ENCODE measurements around the gene SEC22C.
"Not testable (repeated sequence)": the region's sequence is repeated elsewhere in the genome, so short reads cannot be mapped to it uniquely, and the experiment has no call there.

Gene SEC22C

GRCh38 chr3:42601896-42602581 is 20.3 kb upstream of the SEC22C start:
- H4K20me1 ChIP-seq (ENCODE audit: insufficient read depth) = no peaks in the 10 kb centered on the region
- H3K27ac ChIP-seq = no peak overlapping the region; the same call in 1 of the 2 replicates
- H3K36me3 ChIP-seq (ENCODE audit: insufficient read depth) = no peaks in the 10 kb centered on the region

GRCh38 chr3:42600958-42601675 is 19.4 kb upstream of the SEC22C start:
- H4K20me1 ChIP-seq (ENCODE audit: insufficient read depth) = no peaks in the 10 kb centered on the region
- peak overlapping the region; percentile 78 for H3K4me2 ChIP-seq
- H3K27ac ChIP-seq = peak overlapping the region; percentile 71
- no peaks in the 10 kb centered on the region for H3K36me3 ChIP-seq (ENCODE audit: insufficient read depth)
- H3K4me1 ChIP-seq (ENCODE audit: low read depth, poor library complexity, severe bottlenecking) = peaks cover 24% of the 10 kb centered on the region
- TF ChIP-seq, protein P1, sequence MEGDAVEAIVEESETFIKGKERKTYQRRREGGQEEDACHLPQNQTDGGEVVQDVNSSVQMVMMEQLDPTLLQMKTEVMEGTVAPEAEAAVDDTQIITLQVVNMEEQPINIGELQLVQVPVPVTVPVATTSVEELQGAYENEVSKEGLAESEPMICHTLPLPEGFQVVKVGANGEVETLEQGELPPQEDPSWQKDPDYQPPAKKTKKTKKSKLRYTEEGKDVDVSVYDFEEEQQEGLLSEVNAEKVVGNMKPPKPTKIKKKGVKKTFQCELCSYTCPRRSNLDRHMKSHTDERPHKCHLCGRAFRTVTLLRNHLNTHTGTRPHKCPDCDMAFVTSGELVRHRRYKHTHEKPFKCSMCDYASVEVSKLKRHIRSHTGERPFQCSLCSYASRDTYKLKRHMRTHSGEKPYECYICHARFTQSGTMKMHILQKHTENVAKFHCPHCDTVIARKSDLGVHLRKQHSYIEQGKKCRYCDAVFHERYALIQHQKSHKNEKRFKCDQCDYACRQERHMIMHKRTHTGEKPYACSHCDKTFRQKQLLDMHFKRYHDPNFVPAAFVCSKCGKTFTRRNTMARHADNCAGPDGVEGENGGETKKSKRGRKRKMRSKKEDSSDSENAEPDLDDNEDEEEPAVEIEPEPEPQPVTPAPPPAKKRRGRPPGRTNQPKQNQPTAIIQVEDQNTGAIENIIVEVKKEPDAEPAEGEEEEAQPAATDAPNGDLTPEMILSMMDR (conservative IDR thresholded peaks at IDR 0.05; ENCODE audit: low read depth, low read length) = no peak
- peak overlapping the region; percentile 44; the same call in 1 of the 2 replicates for H2AFZ ChIP-seq (ENCODE audit: low read depth)
- H3K79me2 ChIP-seq (ENCODE audit: insufficient read depth, low read depth) = peaks cover 48% of the 10 kb centered on the region
- no peaks in the 10 kb centered on the region for H3K27me3 ChIP-seq (ENCODE audit: insufficient read depth, low read depth)
- H3K4me3 ChIP-seq (IDR thresholded peaks at IDR 0.05; ENCODE audit: insufficient read depth, low read depth, low read length) = no peak overlapping the region
- peak overlapping the region; percentile 74 for H3K9ac ChIP-seq

More at GRCh38 chr3:42601896-42602581, 20.3 kb upstream of the SEC22C start:
- TF ChIP-seq, protein P1 (conservative IDR thresholded peaks at IDR 0.05; ENCODE audit: low read depth, low read length) = no peak
- H3K4me3 ChIP-seq (IDR thresholded peaks at IDR 0.05; ENCODE audit: insufficient read depth, low read depth, low read length) = no peak overlapping the region
- peaks cover 24% of the 10 kb centered on the region for H3K4me1 ChIP-seq (ENCODE audit: low read depth, poor library complexity, severe bottlenecking)
- peak overlapping the region; percentile 78 for H3K4me2 ChIP-seq
- H3K9ac ChIP-seq = peak overlapping the region; percentile 74; the same call in 1 of the 2 replicates
- H3K79me2 ChIP-seq (ENCODE audit: insufficient read depth, low read depth) = peaks cover 55% of the 10 kb centered on the region
- no peak overlapping the region for H2AFZ ChIP-seq (ENCODE audit: low read depth)
- H3K27me3 ChIP-seq (ENCODE audit: insufficient read depth, low read depth) = no peaks in the 10 kb centered on the region

- Histone ChIP-seq H3K27me3 (ENCODE audit: insufficient read depth, low read depth) (no peaks in the 10 kb centered on the region), H2AFZ (ENCODE audit: low read depth) (peak within 1 kb of the TSS; percentile 64), H3K4me2 (peak within 1 kb of the TSS; percentile 78), H3K4me3 (IDR thresholded peaks at IDR 0.05; ENCODE audit: insufficient read depth, low read depth, low read length) (peak within 1 kb of the TSS; percentile 15), H4K20me1 (ENCODE audit: insufficient read depth) (no peaks in the 10 kb centered on the region), H3K79me2 (ENCODE audit: insufficient read depth, low read depth) (peaks cover 41% of the 10 kb centered on the region), H3K27ac (peak within 1 kb of the TSS; percentile 71), H3K36me3 (ENCODE audit: insufficient read depth) (no peaks in the 10 kb centered on the region), H3K9ac (peak within 1 kb of the TSS; percentile 74), H3K4me1 (ENCODE audit: low read depth, poor library complexity, severe bottlenecking) (peaks cover 29% of the 10 kb centered on the region)
- TF ChIP-seq, protein P1 (conservative IDR thresholded peaks at IDR 0.05; ENCODE audit: low read depth, low read length) = no peak
Observed at GRCh38 chr3:42600111-42600957, 18.6 kb upstream of the SEC22C start, which contains the start of gene NKTR. Gene NKTR, plus strand, starts transcription at chr3:42600686. Its CDS starts 321 bp downstream, at chr3:42601007.

DNA sequence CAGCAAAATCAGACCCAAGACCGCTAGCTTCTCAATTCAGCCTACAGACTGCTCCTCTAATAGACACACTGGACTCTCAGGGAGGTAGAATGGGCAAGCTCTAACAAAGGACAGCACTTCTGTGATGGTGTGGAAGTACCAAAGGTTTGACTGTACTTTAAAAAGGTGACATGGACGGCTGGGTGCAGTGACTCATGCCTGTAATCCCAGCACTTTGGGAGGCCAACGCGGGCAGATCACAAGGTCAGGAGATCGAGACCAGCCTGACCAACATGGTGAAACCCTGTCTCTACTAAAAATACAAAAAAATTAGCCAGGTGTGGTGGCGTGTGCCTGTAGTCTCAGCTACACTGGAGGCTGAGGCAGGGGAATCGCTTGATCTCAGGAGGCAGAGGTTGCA is 15.3 kb upstream of the SEC22C start:
- Histone ChIP-seq H3K4me1 (ENCODE audit: low read depth, poor library complexity, severe bottlenecking) (peaks cover 29% of the 10 kb centered on the region), H3K79me2 (ENCODE audit: insufficient read depth, low read depth) (peaks cover 13% of the 10 kb centered on the region)
- H2AFZ ChIP-seq (ENCODE audit: low read depth); H3K9ac ChIP-seq; H3K4me2 ChIP-seq; H3K4me3 ChIP-seq (IDR thresholded peaks at IDR 0.05; ENCODE audit: insufficient read depth, low read depth, low read length); H4K20me1 ChIP-seq (ENCODE audit: insufficient read depth); H3K27ac ChIP-seq; H3K36me3 ChIP-seq (ENCODE audit: insufficient read depth); H3K27me3 ChIP-seq (ENCODE audit: insufficient read depth, low read depth): not testable (repeated sequence)
